HepG2 (cell line): ENCODE measurements around the gene TRPM5. TPM values are rescaled to one million over a fixed set of nuclear protein-coding genes. Genes with fewer than 3 reads are reported as not detected.

Experiments used
- EED ChIP-seq: sonication (generic); formaldehyde crosslinking; IDR thresholded peaks from 2 replicates; pipeline ENCODE4 v1.5.0; 2020; ENCODE audit warnings: mild to moderate bottlenecking, missing genetic modification reagents
- WIZ ChIP-seq: sonication (generic); formaldehyde crosslinking; IDR thresholded peaks from 2 replicates; pipeline ENCODE4 v1.5.1; 2020; ENCODE audit warnings: mild to moderate bottlenecking, missing genetic modification reagents
- polyA plus RNA-seq, 8 experiments: library from polyadenylated mRNA; depleted of rRNA in 3 of 8; stranded (reverse) in 7 of 8; unstranded in 1 of 8; fragments of >200 nt; fragmentation: Illumina TruSeq in 4 of 8; extraction: Trizol in 4 of 8; gene quantifications; 2 replicates each; pipeline versions ENCODE4 v1.2.1 to v1.2.3, GENCODE V29; 2011 to 2016; ENCODE audit warnings: low read depth in 4 of 8, missing spikeins in 1 of 8, mixed read lengths in 1 of 8; ENCODE audit not compliant: insufficient read depth in 1 of 8
- total RNA-seq, 5 experiments: library from RNA; depleted of rRNA; stranded (reverse); fragments of >200 nt; fragmentation: Illumina TruSeq; extraction: Trizol; gene quantifications; 2 replicates each; pipeline ENCODE4 v1.2.3, GENCODE V29; 2016; ENCODE audit warnings: low read depth in 1 of 5
- TF ChIP-seq, protein P1 (sequence below): sonication (generic); formaldehyde crosslinking; IDR thresholded peaks from 2 replicates; pipeline ENCODE4 v1.5.0; 2020; ENCODE audit warnings: missing genetic modification reagents
- TF ChIP-seq, protein P2 (sequence below): sonication (generic); formaldehyde crosslinking; IDR thresholded peaks from one replicate; pipeline ENCODE4 v1.5.1; 2020; ENCODE audit warnings: mild to moderate bottlenecking, missing genetic modification reagents; ENCODE audit errors: not compliant biosample characterization

Gene TRPM5
- total and polyA plus RNA-seq, 2 of the 13 experiments (the other 11 are each of a cell fraction or from before 2014, with no cell fraction given): 0.12 TPM; not detected in 1

- TF ChIP-seq, protein P1, sequence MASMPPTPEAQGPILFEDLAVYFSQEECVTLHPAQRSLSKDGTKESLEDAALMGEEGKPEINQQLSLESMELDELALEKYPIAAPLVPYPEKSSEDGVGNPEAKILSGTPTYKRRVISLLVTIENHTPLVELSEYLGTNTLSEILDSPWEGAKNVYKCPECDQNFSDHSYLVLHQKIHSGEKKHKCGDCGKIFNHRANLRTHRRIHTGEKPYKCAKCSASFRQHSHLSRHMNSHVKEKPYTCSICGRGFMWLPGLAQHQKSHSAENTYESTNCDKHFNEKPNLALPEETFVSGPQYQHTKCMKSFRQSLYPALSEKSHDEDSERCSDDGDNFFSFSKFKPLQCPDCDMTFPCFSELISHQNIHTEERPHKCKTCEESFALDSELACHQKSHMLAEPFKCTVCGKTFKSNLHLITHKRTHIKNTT: no peak
- TF ChIP-seq, protein P2, sequence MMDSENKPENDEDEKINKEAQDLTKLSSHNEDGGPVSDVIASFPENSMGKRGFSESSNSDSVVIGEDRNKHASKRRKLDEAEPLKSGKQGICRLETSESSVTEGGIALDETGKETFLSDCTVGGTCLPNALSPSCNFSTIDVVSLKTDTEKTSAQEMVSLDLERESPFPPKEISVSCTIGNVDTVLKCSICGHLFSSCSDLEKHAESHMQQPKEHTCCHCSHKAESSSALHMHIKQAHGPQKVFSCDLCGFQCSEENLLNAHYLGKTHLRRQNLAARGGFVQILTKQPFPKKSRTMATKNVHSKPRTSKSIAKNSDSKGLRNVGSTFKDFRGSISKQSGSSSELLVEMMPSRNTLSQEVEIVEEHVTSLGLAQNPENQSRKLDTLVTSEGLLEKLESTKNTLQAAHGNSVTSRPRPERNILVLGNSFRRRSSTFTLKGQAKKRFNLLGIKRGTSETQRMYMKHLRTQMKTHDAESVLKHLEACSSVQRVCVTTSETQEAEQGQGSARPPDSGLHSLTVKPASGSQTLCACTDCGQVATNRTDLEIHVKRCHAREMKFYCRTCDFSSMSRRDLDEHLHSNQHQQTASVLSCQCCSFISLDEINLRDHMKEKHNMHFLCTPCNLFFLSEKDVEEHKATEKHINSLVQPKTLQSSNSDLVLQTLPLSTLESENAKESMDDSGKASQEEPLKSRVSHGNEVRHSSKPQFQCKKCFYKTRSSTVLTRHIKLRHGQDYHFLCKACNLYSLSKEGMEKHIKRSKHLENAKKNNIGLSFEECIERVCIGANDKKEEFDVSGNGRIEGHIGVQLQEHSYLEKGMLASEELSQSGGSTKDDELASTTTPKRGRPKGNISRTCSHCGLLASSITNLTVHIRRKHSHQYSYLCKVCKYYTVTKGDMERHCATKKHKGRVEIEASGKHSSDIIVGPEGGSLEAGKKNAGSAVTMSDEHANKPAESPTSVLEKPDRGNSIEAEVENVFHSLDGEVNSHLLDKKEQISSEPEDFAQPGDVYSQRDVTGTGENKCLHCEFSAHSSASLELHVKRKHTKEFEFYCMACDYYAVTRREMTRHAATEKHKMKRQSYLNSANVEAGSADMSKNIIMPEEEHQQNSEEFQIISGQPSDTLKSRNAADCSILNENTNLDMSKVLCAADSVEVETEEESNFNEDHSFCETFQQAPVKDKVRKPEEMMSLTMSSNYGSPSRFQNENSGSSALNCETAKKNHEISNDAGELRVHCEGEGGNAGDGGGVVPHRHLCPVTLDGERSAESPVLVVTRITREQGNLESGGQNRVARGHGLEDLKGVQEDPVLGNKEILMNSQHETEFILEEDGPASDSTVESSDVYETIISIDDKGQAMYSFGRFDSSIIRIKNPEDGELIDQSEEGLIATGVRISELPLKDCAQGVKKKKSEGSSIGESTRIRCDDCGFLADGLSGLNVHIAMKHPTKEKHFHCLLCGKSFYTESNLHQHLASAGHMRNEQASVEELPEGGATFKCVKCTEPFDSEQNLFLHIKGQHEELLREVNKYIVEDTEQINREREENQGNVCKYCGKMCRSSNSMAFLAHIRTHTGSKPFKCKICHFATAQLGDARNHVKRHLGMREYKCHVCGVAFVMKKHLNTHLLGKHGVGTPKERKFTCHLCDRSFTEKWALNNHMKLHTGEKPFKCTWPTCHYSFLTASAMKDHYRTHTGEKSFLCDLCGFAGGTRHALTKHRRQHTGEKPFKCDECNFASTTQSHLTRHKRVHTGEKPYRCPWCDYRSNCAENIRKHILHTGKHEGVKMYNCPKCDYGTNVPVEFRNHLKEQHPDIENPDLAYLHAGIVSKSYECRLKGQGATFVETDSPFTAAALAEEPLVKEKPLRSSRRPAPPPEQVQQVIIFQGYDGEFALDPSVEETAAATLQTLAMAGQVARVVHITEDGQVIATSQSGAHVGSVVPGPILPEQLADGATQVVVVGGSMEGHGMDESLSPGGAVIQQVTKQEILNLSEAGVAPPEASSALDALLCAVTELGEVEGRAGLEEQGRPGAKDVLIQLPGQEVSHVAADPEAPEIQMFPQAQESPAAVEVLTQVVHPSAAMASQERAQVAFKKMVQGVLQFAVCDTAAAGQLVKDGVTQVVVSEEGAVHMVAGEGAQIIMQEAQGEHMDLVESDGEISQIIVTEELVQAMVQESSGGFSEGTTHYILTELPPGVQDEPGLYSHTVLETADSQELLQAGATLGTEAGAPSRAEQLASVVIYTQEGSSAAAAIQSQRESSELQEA (CRISPR knock-in tag): no peak
- no peak for TF ChIP-seq WIZ (CRISPR knock-in tag)
- no peak for TF ChIP-seq EED
- TF ChIP-seq, all 625 proteins: peak for 0
These were observed 18.2 kb upstream of the TRPM5 start (continued) for GRCh38 chr11:2462543-2462985.
